ENCODE results near the gene ZNF133.
A peak's percentile ranks its signal among the peaks of the same experiment; 100 is the strongest.
"Not testable (repeated sequence)": the region's sequence is repeated elsewhere in the genome, so short reads cannot be mapped to it uniquely, and the experiment has no call there.

Gene ZNF133

DNA sequence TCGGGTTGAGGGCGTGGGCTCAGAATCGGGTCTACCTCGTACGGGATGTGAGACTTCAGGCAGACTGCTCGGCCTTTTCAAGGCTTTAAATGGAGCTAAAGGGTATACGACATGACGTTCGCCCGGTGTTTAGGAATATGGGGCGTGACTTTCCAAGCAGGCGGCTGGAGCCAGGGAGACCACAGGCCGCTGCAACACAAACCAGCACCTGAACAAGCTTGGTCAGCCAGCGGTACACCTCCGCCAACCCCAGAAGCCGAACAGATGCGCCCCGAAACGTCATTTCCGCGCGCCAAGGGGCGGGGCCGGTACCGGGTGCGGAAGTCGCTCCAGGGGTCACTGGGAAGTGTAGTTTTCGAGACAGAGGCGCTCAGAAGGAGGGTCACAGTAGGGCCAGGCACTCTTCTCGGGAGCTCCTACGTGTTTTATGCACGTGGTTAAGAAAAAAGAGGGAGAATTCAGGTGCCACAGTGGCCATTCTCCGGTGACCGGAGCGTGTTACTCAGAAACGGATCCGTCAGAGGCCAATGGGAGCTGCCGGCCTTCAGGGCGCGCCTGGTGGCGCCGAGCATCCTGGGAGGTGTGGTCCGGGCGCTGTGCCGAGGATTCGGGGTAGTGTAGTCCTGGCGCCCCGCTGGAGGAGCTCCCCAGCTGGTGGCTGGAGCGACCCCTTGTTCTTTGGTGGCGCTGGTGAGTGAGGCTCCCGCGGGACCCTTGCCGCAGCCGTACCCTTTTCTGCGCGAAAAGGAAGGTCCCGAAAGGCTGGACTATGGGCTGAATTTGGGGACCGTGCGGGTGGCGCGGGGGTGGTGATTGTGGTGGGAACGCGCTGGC is at the start of gene ZNF133:
TSS of gene ZNF133 (plus strand) at position 613 of the 834 bp plus-strand sequence. CDS start 17,160 bp downstream, outside the sequence.
- H3K36me3 Mint-ChIP-seq: peaks cover 27% of the 10 kb centered on the region
- peaks cover 8% of the 10 kb centered on the region for H3K27me3 Mint-ChIP-seq
- H3K27ac Mint-ChIP-seq: peak within 1 kb of the TSS; percentile 100
- H3K4me3 Mint-ChIP-seq: peak within 1 kb of the TSS; percentile 98
- H3K9me3 Mint-ChIP-seq: peaks cover 17% of the 10 kb centered on the region
- H3K4me1 Mint-ChIP-seq: peaks cover 27% of the 10 kb centered on the region

DNA sequence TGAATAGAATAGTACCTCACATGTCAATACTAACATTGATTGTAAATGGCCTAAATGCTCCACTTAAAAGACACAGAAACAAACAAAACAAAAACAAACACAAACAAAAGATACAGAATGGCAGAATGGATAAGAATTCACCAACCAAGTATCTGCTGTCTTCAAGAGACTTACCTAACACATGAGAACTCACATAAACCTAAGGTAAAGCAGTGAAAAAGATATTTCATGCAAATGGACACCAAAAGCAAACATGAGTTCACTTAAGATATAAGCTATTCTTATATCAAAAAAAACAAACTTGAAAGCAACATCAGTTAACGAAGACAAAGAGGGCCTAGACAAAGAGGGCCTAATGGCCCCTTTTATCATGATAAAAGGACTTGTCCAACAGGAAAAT is 47.3 kb upstream of the ZNF133 start:
- peaks cover 6% of the 10 kb centered on the region for H3K9me3 Mint-ChIP-seq
- H3K27ac Mint-ChIP-seq: no peak overlapping the region
- no peaks in the 10 kb centered on the region for H3K4me1 Mint-ChIP-seq
- peaks cover 27% of the 10 kb centered on the region for H3K27me3 Mint-ChIP-seq
- no peak overlapping the region for H3K4me3 Mint-ChIP-seq
- H3K36me3 Mint-ChIP-seq: peaks cover 3% of the 10 kb centered on the region

DNA sequence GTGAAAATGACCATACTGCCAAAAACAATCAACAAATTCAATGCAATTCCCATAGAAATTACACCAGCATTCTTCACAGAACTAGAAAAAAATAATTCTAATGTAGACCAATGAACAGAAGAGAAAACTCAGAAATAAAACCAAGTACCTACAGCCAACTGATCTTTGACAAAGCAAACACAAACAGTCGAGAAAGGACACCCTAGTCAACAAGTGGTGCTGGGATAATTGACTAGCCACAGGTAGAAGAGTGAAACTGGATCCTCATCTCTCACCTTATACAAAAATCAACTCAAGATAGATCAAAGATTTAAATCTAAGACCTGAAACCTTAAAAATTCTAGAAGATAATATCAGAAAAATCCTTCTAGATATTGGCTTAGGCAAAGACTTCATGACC is 44.5 kb upstream of the ZNF133 start:
- Mint-ChIP-seq H3K4me1 (no peaks in the 10 kb centered on the region), H3K27ac (no peak overlapping the region), H3K36me3 (peaks cover 3% of the 10 kb centered on the region), H3K27me3 (peaks cover 31% of the 10 kb centered on the region), H3K9me3 (peaks cover 6% of the 10 kb centered on the region), H3K4me3 (no peak overlapping the region)

DNA sequence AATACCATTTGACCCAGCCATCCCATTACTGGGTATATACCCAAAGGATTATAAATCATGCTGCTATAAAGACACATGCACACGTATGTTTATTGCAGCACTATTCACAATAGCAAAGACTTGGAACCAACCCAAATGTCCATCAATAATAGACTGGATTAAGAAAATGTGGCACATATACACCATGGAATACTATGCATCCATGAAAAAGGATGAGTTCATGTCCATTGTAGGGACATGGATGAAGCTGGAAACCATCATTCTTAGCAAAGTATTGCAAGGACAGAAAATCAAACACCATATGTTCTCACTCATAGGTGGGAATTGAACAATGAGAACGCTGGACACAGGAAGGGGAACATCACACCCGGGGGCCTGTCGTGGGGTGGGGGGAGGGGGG is 39.8 kb upstream of the ZNF133 start:
- not testable (repeated sequence) for H3K4me1 Mint-ChIP-seq, H3K27ac Mint-ChIP-seq, H3K9me3 Mint-ChIP-seq, H3K36me3 Mint-ChIP-seq, H3K4me3 Mint-ChIP-seq
- H3K27me3 Mint-ChIP-seq: peaks cover 18% of the 10 kb centered on the region

DNA sequence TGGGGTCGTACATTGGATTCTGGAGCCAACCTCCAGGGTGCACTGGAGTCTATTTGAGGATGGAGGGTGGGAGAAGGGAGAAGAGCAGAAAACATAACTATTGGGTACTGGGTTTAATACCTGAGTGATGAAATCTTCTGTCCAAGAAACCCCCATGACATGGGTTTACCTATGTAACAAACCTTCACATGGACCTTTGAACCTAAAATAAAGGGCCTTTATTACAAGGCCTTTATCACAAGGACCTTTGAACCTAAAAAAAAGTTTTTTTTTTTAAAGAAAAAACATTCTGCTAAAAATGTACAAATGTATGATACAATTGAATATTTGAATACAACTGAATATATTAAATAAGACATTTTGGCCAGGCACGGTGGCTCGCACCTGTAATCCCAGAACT is 38.1 kb upstream of the ZNF133 start:
- no peak overlapping the region for H3K4me3 Mint-ChIP-seq
- H3K4me1 Mint-ChIP-seq: no peaks in the 10 kb centered on the region
- H3K27ac Mint-ChIP-seq: no peak overlapping the region
- H3K36me3 Mint-ChIP-seq: no peaks in the 10 kb centered on the region
- peaks cover 9% of the 10 kb centered on the region for H3K27me3 Mint-ChIP-seq
- H3K9me3 Mint-ChIP-seq: no peaks in the 10 kb centered on the region

DNA sequence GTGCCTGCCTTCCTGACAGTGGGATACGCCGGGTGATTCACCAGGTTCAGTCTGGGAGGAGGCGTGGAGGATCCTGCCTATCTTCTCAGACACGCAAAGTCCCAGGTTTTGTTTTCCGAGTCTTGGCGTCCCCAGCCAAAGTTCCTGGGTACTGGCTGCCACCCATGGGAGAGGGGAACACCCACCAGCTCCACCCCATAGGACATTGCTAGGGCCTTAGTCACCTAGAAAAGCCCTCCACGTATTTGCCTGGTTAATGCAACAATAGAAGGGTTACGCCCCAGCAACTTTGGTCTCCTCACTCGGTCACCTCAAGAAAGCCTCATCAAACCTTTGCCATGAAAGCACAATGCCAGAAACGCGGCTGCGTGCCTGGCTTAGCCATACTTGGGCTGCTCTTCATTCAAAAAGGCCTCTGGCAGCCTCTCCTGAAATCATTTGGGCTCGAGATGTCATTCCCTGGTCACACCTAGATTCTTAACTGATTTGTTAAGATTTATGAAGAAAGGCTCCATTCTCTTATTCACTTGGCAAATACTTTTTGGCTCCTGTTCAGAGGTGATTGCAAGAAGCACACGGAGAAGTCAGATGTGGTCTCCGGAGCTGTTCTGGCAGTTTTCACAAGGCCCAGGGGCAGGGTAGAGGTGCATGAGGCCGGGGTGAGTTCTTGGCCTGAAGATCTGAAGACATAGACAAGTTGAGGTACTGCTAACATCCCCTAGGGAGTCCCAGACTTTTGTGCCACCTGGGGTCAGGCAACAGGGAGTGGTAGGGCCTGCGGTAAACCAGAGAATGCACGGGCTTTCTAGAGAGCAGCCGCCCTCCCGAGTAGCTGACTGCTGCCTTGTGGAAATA is 35.5 kb upstream of the ZNF133 start:
- Mint-ChIP-seq H3K36me3 (no peaks in the 10 kb centered on the region), H3K27ac (no peak overlapping the region), H3K4me1 (no peaks in the 10 kb centered on the region), H3K27me3 (peaks cover 6% of the 10 kb centered on the region), H3K4me3 (no peak overlapping the region), H3K9me3 (no peaks in the 10 kb centered on the region)

DNA sequence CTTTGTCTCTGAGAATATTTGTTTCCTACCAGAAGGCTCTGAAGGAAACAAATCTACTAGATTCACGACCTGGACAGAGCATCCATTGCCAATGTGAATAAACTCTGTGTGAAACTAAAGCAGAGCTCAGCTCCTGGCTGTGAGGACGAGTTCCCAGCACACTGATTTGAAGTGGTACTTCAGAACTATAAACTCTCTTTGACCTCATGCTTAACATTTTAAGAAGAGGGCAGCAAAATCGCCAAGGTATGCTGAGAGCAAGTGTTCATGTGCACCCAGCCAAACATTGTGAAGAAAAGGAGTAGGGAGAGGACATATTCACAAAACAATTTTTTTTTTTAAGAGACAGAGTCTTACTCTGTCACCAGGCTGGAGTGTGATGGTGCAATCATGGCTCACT is 33.7 kb upstream of the ZNF133 start:
- peaks cover 2% of the 10 kb centered on the region for H3K27me3 Mint-ChIP-seq
- H3K36me3 Mint-ChIP-seq: no peaks in the 10 kb centered on the region
- no peak overlapping the region for H3K4me3 Mint-ChIP-seq
- H3K27ac Mint-ChIP-seq: no peak overlapping the region
- no peaks in the 10 kb centered on the region for H3K4me1 Mint-ChIP-seq
- H3K9me3 Mint-ChIP-seq: no peaks in the 10 kb centered on the region

DNA sequence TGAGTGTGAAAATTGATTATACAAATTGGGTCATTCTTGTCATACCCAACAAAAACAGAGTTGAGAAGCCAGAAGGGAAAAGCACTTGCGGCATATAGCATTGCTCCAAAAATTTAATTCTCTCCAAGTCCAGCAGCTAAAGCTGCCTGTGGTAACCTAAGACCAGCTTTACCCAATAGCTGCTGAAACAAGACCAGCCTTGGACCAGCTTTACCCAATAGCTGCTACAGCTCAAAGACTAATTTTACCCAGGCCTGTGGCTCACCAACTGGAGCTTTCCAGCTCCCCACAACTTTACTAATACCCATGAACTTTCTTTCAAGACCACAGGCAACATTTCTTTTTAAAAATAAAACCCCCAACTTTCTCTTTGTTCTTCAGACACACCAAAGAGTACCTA is 32.8 kb upstream of the ZNF133 start:
- no peaks in the 10 kb centered on the region for H3K27me3 Mint-ChIP-seq
- no peaks in the 10 kb centered on the region for H3K4me1 Mint-ChIP-seq
- no peaks in the 10 kb centered on the region for H3K36me3 Mint-ChIP-seq
- H3K27ac Mint-ChIP-seq: no peak overlapping the region
- H3K4me3 Mint-ChIP-seq: no peak overlapping the region
- no peaks in the 10 kb centered on the region for H3K9me3 Mint-ChIP-seq

DNA sequence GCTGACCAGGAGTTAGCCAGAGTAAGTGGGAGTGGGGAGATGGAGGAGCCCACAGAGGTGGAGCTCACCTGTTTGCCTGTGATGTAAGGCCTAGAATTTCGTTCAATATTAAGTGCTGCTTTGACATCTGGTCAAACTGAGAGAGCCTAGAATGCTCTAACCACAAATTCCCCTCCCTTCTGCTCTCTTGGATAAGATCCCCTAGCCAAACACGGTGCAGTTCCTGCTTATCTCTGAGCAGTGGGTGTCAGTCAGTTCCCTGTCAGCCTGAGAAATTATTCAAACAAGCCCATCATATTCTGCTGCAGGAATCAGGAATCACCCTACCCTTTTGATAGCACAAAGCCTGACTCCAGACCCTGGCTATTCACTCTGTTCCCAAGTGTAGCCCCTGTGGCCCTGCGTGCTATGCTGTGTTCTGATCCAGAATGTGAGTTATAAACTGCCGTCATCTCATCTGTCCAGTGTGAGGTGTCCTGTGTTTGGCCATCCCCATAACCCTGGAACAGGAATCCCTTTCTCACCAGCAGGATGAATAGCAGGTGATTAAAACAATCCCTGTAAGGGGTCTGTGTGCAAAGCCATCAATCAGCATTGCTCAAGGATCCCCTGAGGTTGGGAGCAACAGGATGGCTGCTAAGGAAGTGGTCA is 31.8 kb upstream of the ZNF133 start:
- Mint-ChIP-seq H3K36me3 (no peaks in the 10 kb centered on the region), H3K4me1 (no peaks in the 10 kb centered on the region), H3K27me3 (no peaks in the 10 kb centered on the region), H3K9me3 (no peaks in the 10 kb centered on the region), H3K27ac (no peak overlapping the region), H3K4me3 (no peak overlapping the region)

DNA sequence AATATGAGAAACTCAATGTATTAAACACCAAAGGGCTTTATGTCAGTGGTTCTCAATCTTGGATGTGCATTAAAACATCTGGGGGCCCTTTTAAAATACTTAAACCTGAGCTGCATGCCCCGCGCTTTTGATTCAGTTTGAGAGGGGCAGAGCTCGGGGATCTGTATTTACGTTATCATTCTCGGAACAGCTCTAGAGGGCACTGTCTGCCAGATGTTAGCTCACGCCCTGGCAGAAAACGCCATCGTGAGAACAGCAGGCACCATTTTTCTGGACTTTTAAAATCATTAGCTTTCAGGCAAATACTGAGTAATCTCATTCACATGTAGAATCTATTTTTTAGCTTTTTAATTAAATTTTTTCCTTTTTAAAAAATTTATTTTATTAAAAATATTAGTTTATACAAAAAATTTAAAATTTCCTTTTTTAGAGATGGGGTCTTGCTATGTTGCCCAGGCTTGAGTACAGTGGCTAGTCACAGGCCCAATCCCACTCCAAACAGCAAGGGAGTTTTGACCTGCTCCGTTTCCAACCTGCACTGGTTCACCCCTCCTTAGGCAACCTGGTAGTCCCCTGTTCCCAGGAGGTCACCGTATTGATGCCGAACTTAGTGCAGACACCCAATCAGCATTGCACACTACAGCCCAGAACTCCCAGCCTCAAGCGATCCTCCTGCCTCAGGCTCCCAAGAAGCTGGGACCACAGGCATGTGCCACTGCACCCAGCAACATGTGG is 30.0 kb upstream of the ZNF133 start:
- Mint-ChIP-seq H3K4me1 (no peaks in the 10 kb centered on the region), H3K27me3 (peaks cover 1% of the 10 kb centered on the region), H3K9me3 (no peaks in the 10 kb centered on the region), H3K27ac (no peak overlapping the region), H3K4me3 (no peak overlapping the region), H3K36me3 (no peaks in the 10 kb centered on the region)

DNA sequence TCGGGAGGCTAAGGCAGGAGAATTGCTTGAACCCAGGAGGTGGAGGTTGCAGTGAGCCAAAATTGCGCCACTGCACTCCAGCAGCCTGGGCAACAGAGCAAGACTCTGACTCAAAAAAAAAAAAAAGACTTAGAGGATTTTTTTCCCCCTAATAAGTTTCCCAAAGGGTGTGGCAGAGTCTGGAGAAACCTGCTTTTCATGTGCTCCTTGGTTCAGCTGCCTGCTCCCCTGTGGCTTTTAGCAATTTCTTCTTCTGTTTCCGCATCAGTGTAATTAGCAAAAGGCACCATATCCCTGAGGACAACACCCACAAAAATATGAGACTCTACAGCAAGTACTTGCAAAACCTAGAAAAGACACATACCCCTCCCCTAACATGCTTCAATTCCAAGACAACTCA is 28.6 kb upstream of the ZNF133 start:
- H3K9me3 Mint-ChIP-seq: no peaks in the 10 kb centered on the region
- no peak overlapping the region for H3K4me3 Mint-ChIP-seq
- H3K36me3 Mint-ChIP-seq: no peaks in the 10 kb centered on the region
- H3K27ac Mint-ChIP-seq: no peak overlapping the region
- H3K27me3 Mint-ChIP-seq: peaks cover 1% of the 10 kb centered on the region
- no peaks in the 10 kb centered on the region for H3K4me1 Mint-ChIP-seq

DNA sequence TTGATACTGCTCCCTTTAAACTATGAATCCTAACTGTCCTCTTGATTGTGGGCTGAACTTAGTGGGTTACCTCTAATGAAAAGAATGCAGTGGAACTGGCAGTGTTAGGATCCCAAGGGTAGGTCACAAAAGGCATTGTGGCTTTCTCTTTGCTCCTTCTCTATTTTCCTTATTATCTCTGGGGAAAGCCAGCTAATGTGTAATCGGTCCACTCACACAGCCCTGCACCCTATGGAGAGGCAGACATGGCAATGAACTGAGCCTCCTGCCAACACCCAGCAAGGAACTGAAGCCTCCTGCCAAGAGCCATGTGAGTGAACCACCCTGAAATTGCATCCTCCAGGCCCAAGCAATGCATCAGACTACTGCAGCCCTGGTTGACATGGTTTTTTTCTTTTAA is 24.6 kb upstream of the ZNF133 start:
- Mint-ChIP-seq H3K4me3 (no peak overlapping the region), H3K27me3 (peaks cover 6% of the 10 kb centered on the region), H3K9me3 (no peaks in the 10 kb centered on the region), H3K4me1 (no peaks in the 10 kb centered on the region), H3K36me3 (no peaks in the 10 kb centered on the region), H3K27ac (no peak overlapping the region)

DNA sequence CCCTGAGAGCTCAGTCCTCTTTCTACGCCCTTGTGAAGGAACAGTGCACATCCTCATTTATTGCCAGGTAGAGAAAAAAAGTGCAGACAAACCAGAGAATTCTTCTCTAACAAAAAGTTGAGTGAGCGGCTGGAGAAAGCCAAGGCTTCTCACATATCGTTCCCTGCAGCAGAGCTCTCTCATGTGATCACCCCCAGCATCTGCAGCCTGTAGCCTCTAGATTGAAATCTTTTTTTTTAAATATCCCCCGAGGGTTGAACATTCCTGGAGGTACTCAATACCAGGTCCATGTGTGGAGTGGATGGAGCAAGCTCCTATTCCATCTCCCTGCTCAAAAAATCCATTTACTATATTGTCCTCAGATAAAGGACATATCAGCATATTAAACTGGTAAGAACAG is 22.9 kb upstream of the ZNF133 start:
- Mint-ChIP-seq H3K27ac (no peak overlapping the region), H3K36me3 (no peaks in the 10 kb centered on the region), H3K4me3 (no peak overlapping the region)

DNA sequence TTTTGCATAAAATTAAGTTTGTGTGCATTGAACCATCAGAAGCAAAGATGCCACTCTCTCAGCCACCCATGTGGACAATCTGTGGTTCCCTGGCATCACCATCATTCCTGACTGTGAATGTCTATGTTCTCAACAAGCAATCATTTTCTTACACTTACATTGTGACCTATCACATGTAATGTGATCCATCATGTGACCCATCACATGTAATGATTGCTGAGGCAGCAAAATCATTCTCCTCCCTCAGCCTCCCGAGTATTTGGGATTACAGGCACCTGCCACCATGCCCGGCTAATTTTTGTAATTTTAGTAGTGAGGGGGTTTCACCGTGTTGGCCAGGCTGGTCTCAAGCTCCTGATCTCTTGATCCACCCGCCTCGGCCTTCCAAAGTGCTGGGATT is 22.0 kb upstream of the ZNF133 start:
- H3K27ac Mint-ChIP-seq: no peak overlapping the region
- no peaks in the 10 kb centered on the region for H3K9me3 Mint-ChIP-seq
- H3K4me1 Mint-ChIP-seq: no peaks in the 10 kb centered on the region
- H3K4me3 Mint-ChIP-seq: no peak overlapping the region
- H3K36me3 Mint-ChIP-seq: no peaks in the 10 kb centered on the region
- peaks cover 6% of the 10 kb centered on the region for H3K27me3 Mint-ChIP-seq

More for the DNA sequence above, 22.9 kb upstream of the ZNF133 start:
- peaks cover 6% of the 10 kb centered on the region for H3K27me3 Mint-ChIP-seq
- no peaks in the 10 kb centered on the region for H3K4me1 Mint-ChIP-seq
- H3K9me3 Mint-ChIP-seq: no peaks in the 10 kb centered on the region

DNA sequence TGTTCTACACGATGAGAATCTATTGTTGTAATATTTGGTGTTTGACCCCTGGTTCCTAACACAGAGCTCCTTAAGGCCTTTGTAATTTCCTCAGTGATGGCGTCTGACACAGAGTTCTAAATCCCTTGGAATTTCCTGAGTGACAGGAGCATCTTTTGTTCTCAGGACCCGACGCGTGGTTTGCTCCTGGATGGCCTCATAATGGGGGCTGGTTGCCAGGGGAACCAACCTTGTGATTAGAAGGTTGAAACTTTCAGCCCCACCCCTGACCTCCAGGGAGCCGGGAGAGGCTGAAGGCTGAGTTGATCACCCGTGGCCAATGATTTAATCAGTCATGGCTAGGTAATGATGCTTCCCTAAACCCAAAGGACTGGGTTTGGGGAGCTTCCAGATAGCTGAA is 20.5 kb upstream of the ZNF133 start:
- no peak overlapping the region for H3K27ac Mint-ChIP-seq
- H3K4me1 Mint-ChIP-seq: no peaks in the 10 kb centered on the region

More for the DNA sequence above, 20.5 kb upstream of the ZNF133 start:
- Mint-ChIP-seq H3K9me3 (no peaks in the 10 kb centered on the region), H3K27me3 (peaks cover 7% of the 10 kb centered on the region), H3K36me3 (no peaks in the 10 kb centered on the region), H3K4me3 (no peak overlapping the region)
